ENCODE results near the gene AMZ1.

Gene AMZ1

GRCh38 chr7:2753148-2753547 lies 65.1 kb downstream of the AMZ1 start:
- no peak for DNase-seq (ENCODE audit: low spot score)

- no peak for DNase-seq (ENCODE audit: low spot score)
Observed at GRCh38 chr7:2754086-2754485, 66.1 kb downstream of the AMZ1 start.

GRCh38 chr7:2754912-2755311 lies 66.9 kb downstream of the AMZ1 start:
- no peak for DNase-seq (ENCODE audit: low spot score)

GRCh38 chr7:2755531-2755930 lies 67.5 kb downstream of the AMZ1 start:
- no peak for DNase-seq (ENCODE audit: low spot score)

- DNase-seq (ENCODE audit: low spot score), result peak; percentile 14
Observed at GRCh38 chr7:2757361-2757903, 69.4 kb downstream of the AMZ1 start.

GRCh38 chr7:2757904-2758672 lies 70.1 kb downstream of the AMZ1 start:
- peak; percentile 93 for DNase-seq (ENCODE audit: low spot score)

GRCh38 chr7:2758673-2759616 lies 70.9 kb downstream of the AMZ1 start:
- peak; percentile 23 for DNase-seq (ENCODE audit: low spot score)

GRCh38 chr7:2759736-2760097 lies 71.7 kb downstream of the AMZ1 start:
- DNase-seq (ENCODE audit: low spot score), result no peak

- DNase-seq (ENCODE audit: low spot score), result peak; percentile 11
Observed at GRCh38 chr7:2760098-2760889, 72.3 kb downstream of the AMZ1 start.

GRCh38 chr7:2761131-2761624 lies 73.2 kb downstream of the AMZ1 start:
- no peak for DNase-seq (ENCODE audit: low spot score)

GRCh38 chr7:2761801-2762497 lies 73.9 kb downstream of the AMZ1 start:
- DNase-seq (ENCODE audit: low spot score), result no peak

GRCh38 chr7:2763597-2763996 lies 75.6 kb downstream of the AMZ1 start:
- DNase-seq (ENCODE audit: low spot score), result no peak

- DNase-seq (ENCODE audit: low spot score), result no peak
Observed at GRCh38 chr7:2764621-2765020, 76.6 kb downstream of the AMZ1 start.

Measured in activated CD4-positive, alpha-beta T cell treated with anti-CD3 and anti-CD28 coated beads, Interleukin-2, Interleukin-4, amounts not matched to agents 100 ng/mL and 50 ng/mL, durations not matched to agents 16 hours and 8 hours (primary cell).